Activated CD8-positive, alpha-beta T cell treated with anti-CD3 and anti-CD28 coated beads for 36 hours (primary cell): ENCODE measurements around the gene BCL11B. TPM values are rescaled to one million over a fixed set of nuclear protein-coding genes. Genes with fewer than 3 reads are reported as not detected.

ENCODE experiments used
- ATAC-seq: fragments of 200-7000 bp; cut with Tn5 transposase; one replicate; pipeline ENCODE4 v1.10.0; 2021; ENCODE audit warnings: mild to moderate bottlenecking, moderate library complexity
- CTCF ChIA-PET: fragments of 350-600 bp; sonication (Branson Sonifier 250); formaldehyde crosslinking; loops from one replicate; lab custom pipeline; 2021; ENCODE audit warnings: antibody characterized with exemption; lab: Charles Lee
- POLR2A ChIA-PET: fragments of 350-600 bp; sonication (Branson Sonifier 250); formaldehyde crosslinking; loops from one replicate; lab custom pipeline; 2021; ENCODE audit warnings: antibody characterized with exemption; lab: Charles Lee
- DNase-seq: peaks from one replicate; pipeline ENCODE4 v3.0.0-alpha.2; 2020
- H3K27ac Mint-ChIP-seq: one replicate; pipeline ENCODE4 v1.8.0; 2021; ENCODE audit warnings: mild to moderate bottlenecking, mixed read lengths
- H3K27me3 Mint-ChIP-seq: one replicate; pipeline ENCODE4 v1.8.0; 2021; ENCODE audit warnings: mixed read lengths
- H3K36me3 Mint-ChIP-seq: one replicate; pipeline ENCODE4 v1.8.0; 2021; ENCODE audit warnings: low read depth, mixed read lengths
- H3K4me1 Mint-ChIP-seq: one replicate; pipeline ENCODE4 v1.8.0; 2021; ENCODE audit warnings: low read depth, mixed read lengths
- H3K4me3 Mint-ChIP-seq: one replicate; pipeline ENCODE4 v1.8.0; 2021; ENCODE audit warnings: mild to moderate bottlenecking, moderate library complexity, mixed read lengths
- H3K9me3 Mint-ChIP-seq: one replicate; pipeline ENCODE4 v1.8.0; 2021; ENCODE audit warnings: mixed read lengths
- CTCF ChIP-seq: fragments of 200-600 bp; IDR thresholded peaks from one replicate; pipeline ENCODE4 v1.8.0; 2022; ENCODE audit warnings: antibody characterized with exemption, mild to moderate bottlenecking
- intact Hi-C: fragments of 100-400 bp; cut with micrococcal nuclease; formaldehyde crosslinking; loops from one replicate; pipeline ENCODE4 v1.10.0; 2022
- total RNA-seq, 2 experiments: library from RNA; stranded (reverse); gene quantifications; one replicate each; pipeline ENCODE4 v1.2.3, GENCODE V29; 2021

The BCL11B gene
- total RNA-seq, 2 experiments from 2014 or later, result 48.5 to 53.0 TPM

GRCh38 chr14:99281396-99281795 is 9.4 kb upstream of the BCL11B start:
- TF ChIP-seq CTCF, result no peak
- DNase-seq (no peak), ATAC-seq (no peak)
- H3K27ac Mint-ChIP-seq, result no peak overlapping the region
- no peaks in the 10 kb centered on the region for H3K36me3 Mint-ChIP-seq
- H3K4me1 Mint-ChIP-seq, result peaks cover 28% of the 10 kb centered on the region
- POLR2A ChIA-PET, result no interaction called here
- H3K27me3 Mint-ChIP-seq, result no peaks in the 10 kb centered on the region
- H3K9me3 Mint-ChIP-seq, result no peaks in the 10 kb centered on the region
- CTCF ChIA-PET, result no interaction called here
- no peak overlapping the region for H3K4me3 Mint-ChIP-seq
- intact Hi-C loops, result no loop called here

- ChIA-PET POLR2A (interaction anchor here (0.9 kb wide), 1 partner anchor 1091 kb away, joined by 3 read pairs; no protein-coding TSS in a partner anchor), CTCF (interaction anchor here (1.5 kb wide), 1 partner anchor 135 kb away, joined by 6 read pairs; no protein-coding TSS in a partner anchor)
- ATAC-seq, result peak; percentile 50
Observed at GRCh38 chr14:99280852-99281251, 8.9 kb upstream of the BCL11B start.

GRCh38 chr14:99280066-99280731 is 8.2 kb upstream of the BCL11B start:
- no peak for TF ChIP-seq CTCF
- ATAC-seq (no peak), DNase-seq (no peak)
- no peaks in the 10 kb centered on the region for H3K9me3 Mint-ChIP-seq
- intact Hi-C loops, result no loop called here
- no peaks in the 10 kb centered on the region for H3K36me3 Mint-ChIP-seq
- ChIA-PET POLR2A (interaction anchor here (0.9 kb wide), 1 partner anchor 1090 kb away, joined by 3 read pairs; no protein-coding TSS in a partner anchor), CTCF (interaction anchor here (1.5 kb wide), 1 partner anchor 135 kb away, joined by 6 read pairs; no protein-coding TSS in a partner anchor)
- peaks cover 2% of the 10 kb centered on the region for H3K27me3 Mint-ChIP-seq
- H3K4me1 Mint-ChIP-seq, result peaks cover 34% of the 10 kb centered on the region
- H3K27ac Mint-ChIP-seq, result no peak overlapping the region
- no peak overlapping the region for H3K4me3 Mint-ChIP-seq

More at GRCh38 chr14:99280852-99281251, 8.9 kb upstream of the BCL11B start:
- H3K36me3 Mint-ChIP-seq, result no peaks in the 10 kb centered on the region
- peaks cover 31% of the 10 kb centered on the region for H3K4me1 Mint-ChIP-seq
- DNase-seq, result no peak
- H3K27ac Mint-ChIP-seq, result no peak overlapping the region
- H3K27me3 Mint-ChIP-seq, result peaks cover 1% of the 10 kb centered on the region
- intact Hi-C loops, result no loop called here
- H3K4me3 Mint-ChIP-seq, result no peak overlapping the region
- no peaks in the 10 kb centered on the region for H3K9me3 Mint-ChIP-seq
- TF ChIP-seq CTCF, result no peak

GRCh38 chr14:99278836-99279235 is 6.8 kb upstream of the BCL11B start:
- H3K4me1 Mint-ChIP-seq, result peaks cover 39% of the 10 kb centered on the region
- DNase-seq, result no peak
- ATAC-seq, result no peak
- H3K9me3 Mint-ChIP-seq, result no peaks in the 10 kb centered on the region
- H3K4me3 Mint-ChIP-seq, result no peak overlapping the region
- CTCF ChIA-PET, result interaction anchor here (1.3 to 2.2 kb wide), 3 partner anchors 12 to 137 kb away, joined by 3 to 12 read pairs (median 12); no protein-coding TSS in a partner anchor
- no peak for TF ChIP-seq CTCF
- peaks cover 2% of the 10 kb centered on the region for H3K27me3 Mint-ChIP-seq
- no peak overlapping the region for H3K27ac Mint-ChIP-seq
- intact Hi-C loops, result no loop called here
- no peaks in the 10 kb centered on the region for H3K36me3 Mint-ChIP-seq
- POLR2A ChIA-PET, result interaction anchor here (0.6 to 1.0 kb wide), 3 partner anchors 8 to 238 kb away, joined by 3 to 5 read pairs (median 4); no protein-coding TSS in a partner anchor

GRCh38 chr14:99277530-99277929 is 5.5 kb upstream of the BCL11B start:
- intact Hi-C loops, result no loop called here
- ATAC-seq (no peak), DNase-seq (no peak)
- TF ChIP-seq CTCF, result no peak
- CTCF ChIA-PET, result interaction anchor here (0.8 to 2.2 kb wide), 6 partner anchors 9 to 138 kb away, joined by 3 to 12 read pairs (median 4); no protein-coding TSS in a partner anchor
- H3K27me3 Mint-ChIP-seq, result peaks cover 2% of the 10 kb centered on the region
- peaks cover 42% of the 10 kb centered on the region for H3K4me1 Mint-ChIP-seq
- H3K36me3 Mint-ChIP-seq, result no peaks in the 10 kb centered on the region
- POLR2A ChIA-PET, result no interaction called here
- no peaks in the 10 kb centered on the region for H3K9me3 Mint-ChIP-seq
- H3K4me3 Mint-ChIP-seq, result no peak overlapping the region
- H3K27ac Mint-ChIP-seq, result no peak overlapping the region
